IMR-90 (cell line): ENCODE measurements around the gene IL1A. TPM values are rescaled to one million over a fixed set of nuclear protein-coding genes. Genes with fewer than 3 reads are reported as not detected.

Experiments used
- CTCF ChIP-seq: conservative IDR thresholded peaks from 2 replicates; pipeline ENCODE4 v1.5.1; 2012; ENCODE audit warnings: mild to moderate bottlenecking, low read depth, low read length, improper control_type of control experiment
- MXI1 ChIP-seq: IDR thresholded peaks from 2 replicates; pipeline ENCODE4 v1.6.1; 2012; ENCODE audit warnings: low read depth, mild to moderate bottlenecking, low read length, moderate library complexity, borderline replicate concordance
- RFX5 ChIP-seq: IDR thresholded peaks from 2 replicates; pipeline ENCODE4 v1.8.0; 2012; ENCODE audit warnings: low read depth, mild to moderate bottlenecking, low read length, moderate library complexity
- polyA plus RNA-seq, 3 experiments: library from polyadenylated mRNA; depleted of rRNA; stranded (reverse); fragments of >200 nt; gene quantifications; 2 replicates each; pipeline ENCODE4 v1.2.3, GENCODE V29; 2012; ENCODE audit warnings: low replicate concordance in 1 of 3
- total RNA-seq: library from RNA; depleted of rRNA; stranded (reverse); fragments of >200 nt; gene quantifications from 2 replicates; pipeline ENCODE4 v1.2.3, GENCODE V29; 2012

The IL1A gene
- total and polyA plus RNA-seq, 2 of the 4 experiments (the other 2 are of a cell fraction) = 0.48 to 1.1 TPM

DNA sequence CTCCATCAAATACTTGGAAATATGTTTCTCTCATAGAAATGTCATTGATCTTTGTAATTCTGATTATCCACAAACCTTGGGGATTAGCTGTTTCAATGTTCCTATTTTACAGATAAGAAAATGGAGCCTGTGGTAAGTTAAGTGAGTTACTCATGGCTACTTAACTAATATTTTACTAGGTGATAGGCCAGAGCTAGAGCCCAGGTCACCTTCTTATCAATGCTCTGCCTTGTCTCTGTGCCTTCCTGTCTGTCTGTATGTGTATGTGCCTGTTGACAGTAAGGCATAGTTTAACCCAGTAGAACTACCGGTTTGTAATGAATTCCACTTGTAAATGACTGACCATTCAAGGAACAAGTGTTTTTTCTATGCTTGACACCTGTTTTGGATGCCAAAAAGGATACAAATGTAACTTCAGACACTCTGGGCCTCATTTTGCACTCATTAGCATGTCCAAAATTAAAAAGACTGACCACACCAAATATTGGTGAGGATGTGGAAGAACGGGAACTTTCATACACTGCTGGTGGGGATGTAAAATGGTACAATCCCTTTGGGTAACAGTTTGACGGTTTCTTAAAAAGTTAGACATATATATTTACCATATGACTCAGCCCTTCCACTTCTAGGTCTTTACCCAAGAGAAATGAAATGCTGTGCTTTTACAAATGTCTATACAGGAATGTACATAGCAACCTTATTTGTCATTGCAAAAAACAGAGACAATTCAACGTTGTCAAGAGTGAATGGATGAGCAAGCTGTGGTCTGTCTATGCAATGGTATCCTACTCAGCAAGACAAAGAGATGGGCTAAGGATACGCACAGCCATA lies 19.6 kb upstream of the IL1A start (continued):
- TF ChIP-seq CTCF = no peak
- no peak for TF ChIP-seq MXI1
- no peak for TF ChIP-seq RFX5
